Measurements from ENCODE around the gene AADACL4.

Gene AADACL4

DNA sequence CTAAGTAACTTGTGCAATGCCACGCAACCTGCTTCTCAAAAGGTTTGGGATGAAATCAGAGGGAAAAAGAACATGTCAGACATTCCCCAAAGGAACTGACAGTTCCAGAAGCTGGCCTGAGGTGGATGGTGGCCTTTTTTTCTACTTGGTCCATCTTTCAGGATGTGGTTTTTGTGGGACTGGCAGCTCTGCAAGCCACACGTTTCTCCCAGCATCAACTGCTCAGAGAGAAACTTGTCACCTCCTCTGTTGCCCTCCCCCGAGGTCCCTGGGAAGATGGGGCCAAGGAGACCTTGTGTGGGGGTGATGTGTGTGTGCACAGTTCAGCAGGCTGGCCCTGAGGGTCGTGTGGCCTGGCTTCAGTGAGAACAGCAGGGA, 23.4 kb upstream of the AADACL4 start:
- no peak overlapping the region for H3K27ac ChIP-seq (ENCODE audit: extremely low read depth, low read depth, low read length)
- peaks cover 8% of the 10 kb centered on the region for H3K4me1 ChIP-seq (ENCODE audit: control insufficient read depth, insufficient read depth, low read length)
- no peaks in the 10 kb centered on the region for H3K9me3 ChIP-seq (ENCODE audit: control insufficient read depth, insufficient read depth, low read depth, low read length)
- ChIA-PET POLR2A (interaction anchor here (5.4 to 5.7 kb wide), 2 partner anchors 25 to 142 kb away, joined by 50 to 101 read pairs; no protein-coding TSS in a partner anchor), CTCF (interaction anchor here (0.6 to 5.0 kb wide), 20 partner anchors 16 to 496 kb away, joined by 3 to 45 read pairs (median 4); no protein-coding TSS in a partner anchor)
- no peaks in the 10 kb centered on the region for H3K36me3 ChIP-seq (ENCODE audit: control insufficient read depth in 2 of 2, insufficient read depth in 1 of 2, low read length in 2 of 2)
- no peak overlapping the region for H3K4me3 ChIP-seq (ENCODE audit: low read depth, low read length)
- TF ChIP-seq, protein P1, sequence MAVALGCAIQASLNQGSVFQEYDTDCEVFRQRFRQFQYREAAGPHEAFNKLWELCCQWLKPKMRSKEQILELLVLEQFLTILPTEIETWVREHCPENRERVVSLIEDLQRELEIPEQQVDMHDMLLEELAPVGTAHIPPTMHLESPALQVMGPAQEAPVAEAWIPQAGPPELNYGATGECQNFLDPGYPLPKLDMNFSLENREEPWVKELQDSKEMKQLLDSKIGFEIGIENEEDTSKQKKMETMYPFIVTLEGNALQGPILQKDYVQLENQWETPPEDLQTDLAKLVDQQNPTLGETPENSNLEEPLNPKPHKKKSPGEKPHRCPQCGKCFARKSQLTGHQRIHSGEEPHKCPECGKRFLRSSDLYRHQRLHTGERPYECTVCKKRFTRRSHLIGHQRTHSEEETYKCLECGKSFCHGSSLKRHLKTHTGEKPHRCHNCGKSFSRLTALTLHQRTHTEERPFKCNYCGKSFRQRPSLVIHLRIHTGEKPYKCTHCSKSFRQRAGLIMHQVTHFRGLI (tag by site-specific recombination; IDR thresholded peaks at IDR 0.05): no peak
- TF ChIP-seq ZNF529 (tag by site-specific recombination; IDR thresholded peaks at IDR 0.05; ENCODE audit: insufficient replicate concordance) (no peak), ZNF311 (tag by site-specific recombination; IDR thresholded peaks at IDR 0.05; ENCODE audit: borderline replicate concordance) (no peak), ZNF561 (tag by site-specific recombination; IDR thresholded peaks at IDR 0.05; ENCODE audit: borderline replicate concordance) (no peak), ZNF530 (tag by site-specific recombination; IDR thresholded peaks at IDR 0.05; ENCODE audit: low read depth) (no peak), ZNF157 (tag by site-specific recombination; IDR thresholded peaks at IDR 0.05) (no peak), TCF7L2 (IDR thresholded peaks at IDR 0.05; ENCODE audit: borderline replicate concordance, low read depth, low read length) (no peak), ZNF510 (tag by site-specific recombination; IDR thresholded peaks at IDR 0.05; ENCODE audit: insufficient replicate concordance) (no peak), SP3 (tag by site-specific recombination; IDR thresholded peaks at IDR 0.05) (no peak), ZNF521 (tag by site-specific recombination; IDR thresholded peaks at IDR 0.05) (no peak), ZNF664 (tag by site-specific recombination; IDR thresholded peaks at IDR 0.05) (no peak), KLF7 (tag by site-specific recombination; IDR thresholded peaks at IDR 0.05; ENCODE audit: borderline replicate concordance) (no peak), ZNF239 (tag by site-specific recombination; IDR thresholded peaks at IDR 0.05) (no peak)
- TF ChIP-seq, protein P2, sequence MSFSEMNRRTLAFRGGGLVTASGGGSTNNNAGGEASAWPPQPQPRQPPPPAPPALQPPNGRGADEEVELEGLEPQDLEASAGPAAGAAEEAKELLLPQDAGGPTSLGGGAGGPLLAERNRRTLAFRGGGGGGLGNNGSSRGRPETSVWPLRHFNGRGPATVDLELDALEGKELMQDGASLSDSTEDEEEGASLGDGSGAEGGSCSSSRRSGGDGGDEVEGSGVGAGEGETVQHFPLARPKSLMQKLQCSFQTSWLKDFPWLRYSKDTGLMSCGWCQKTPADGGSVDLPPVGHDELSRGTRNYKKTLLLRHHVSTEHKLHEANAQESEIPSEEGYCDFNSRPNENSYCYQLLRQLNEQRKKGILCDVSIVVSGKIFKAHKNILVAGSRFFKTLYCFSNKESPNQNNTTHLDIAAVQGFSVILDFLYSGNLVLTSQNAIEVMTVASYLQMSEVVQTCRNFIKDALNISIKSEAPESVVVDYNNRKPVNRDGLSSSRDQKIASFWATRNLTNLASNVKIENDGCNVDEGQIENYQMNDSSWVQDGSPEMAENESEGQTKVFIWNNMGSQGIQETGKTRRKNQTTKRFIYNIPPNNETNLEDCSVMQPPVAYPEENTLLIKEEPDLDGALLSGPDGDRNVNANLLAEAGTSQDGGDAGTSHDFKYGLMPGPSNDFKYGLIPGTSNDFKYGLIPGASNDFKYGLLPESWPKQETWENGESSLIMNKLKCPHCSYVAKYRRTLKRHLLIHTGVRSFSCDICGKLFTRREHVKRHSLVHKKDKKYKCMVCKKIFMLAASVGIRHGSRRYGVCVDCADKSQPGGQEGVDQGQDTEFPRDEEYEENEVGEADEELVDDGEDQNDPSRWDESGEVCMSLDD (tag by site-specific recombination; IDR thresholded peaks at IDR 0.05): no peak
- TF ChIP-seq, protein P3, sequence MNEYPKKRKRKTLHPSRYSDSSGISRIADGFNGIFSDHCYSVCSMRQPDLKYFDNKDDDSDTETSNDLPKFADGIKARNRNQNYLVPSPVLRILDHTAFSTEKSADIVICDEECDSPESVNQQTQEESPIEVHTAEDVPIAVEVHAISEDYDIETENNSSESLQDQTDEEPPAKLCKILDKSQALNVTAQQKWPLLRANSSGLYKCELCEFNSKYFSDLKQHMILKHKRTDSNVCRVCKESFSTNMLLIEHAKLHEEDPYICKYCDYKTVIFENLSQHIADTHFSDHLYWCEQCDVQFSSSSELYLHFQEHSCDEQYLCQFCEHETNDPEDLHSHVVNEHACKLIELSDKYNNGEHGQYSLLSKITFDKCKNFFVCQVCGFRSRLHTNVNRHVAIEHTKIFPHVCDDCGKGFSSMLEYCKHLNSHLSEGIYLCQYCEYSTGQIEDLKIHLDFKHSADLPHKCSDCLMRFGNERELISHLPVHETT (tag by site-specific recombination; IDR thresholded peaks at IDR 0.05): no peak
- TF ChIP-seq, protein P4, sequence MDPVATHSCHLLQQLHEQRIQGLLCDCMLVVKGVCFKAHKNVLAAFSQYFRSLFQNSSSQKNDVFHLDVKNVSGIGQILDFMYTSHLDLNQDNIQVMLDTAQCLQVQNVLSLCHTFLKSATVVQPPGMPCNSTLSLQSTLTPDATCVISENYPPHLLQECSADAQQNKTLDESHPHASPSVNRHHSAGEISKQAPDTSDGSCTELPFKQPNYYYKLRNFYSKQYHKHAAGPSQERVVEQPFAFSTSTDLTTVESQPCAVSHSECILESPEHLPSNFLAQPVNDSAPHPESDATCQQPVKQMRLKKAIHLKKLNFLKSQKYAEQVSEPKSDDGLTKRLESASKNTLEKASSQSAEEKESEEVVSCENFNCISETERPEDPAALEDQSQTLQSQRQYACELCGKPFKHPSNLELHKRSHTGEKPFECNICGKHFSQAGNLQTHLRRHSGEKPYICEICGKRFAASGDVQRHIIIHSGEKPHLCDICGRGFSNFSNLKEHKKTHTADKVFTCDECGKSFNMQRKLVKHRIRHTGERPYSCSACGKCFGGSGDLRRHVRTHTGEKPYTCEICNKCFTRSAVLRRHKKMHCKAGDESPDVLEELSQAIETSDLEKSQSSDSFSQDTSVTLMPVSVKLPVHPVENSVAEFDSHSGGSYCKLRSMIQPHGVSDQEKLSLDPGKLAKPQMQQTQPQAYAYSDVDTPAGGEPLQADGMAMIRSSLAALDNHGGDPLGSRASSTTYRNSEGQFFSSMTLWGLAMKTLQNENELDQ (tag by site-specific recombination; IDR thresholded peaks at IDR 0.05; ENCODE audit: low read depth): no peak
- TF ChIP-seq, protein P5, sequence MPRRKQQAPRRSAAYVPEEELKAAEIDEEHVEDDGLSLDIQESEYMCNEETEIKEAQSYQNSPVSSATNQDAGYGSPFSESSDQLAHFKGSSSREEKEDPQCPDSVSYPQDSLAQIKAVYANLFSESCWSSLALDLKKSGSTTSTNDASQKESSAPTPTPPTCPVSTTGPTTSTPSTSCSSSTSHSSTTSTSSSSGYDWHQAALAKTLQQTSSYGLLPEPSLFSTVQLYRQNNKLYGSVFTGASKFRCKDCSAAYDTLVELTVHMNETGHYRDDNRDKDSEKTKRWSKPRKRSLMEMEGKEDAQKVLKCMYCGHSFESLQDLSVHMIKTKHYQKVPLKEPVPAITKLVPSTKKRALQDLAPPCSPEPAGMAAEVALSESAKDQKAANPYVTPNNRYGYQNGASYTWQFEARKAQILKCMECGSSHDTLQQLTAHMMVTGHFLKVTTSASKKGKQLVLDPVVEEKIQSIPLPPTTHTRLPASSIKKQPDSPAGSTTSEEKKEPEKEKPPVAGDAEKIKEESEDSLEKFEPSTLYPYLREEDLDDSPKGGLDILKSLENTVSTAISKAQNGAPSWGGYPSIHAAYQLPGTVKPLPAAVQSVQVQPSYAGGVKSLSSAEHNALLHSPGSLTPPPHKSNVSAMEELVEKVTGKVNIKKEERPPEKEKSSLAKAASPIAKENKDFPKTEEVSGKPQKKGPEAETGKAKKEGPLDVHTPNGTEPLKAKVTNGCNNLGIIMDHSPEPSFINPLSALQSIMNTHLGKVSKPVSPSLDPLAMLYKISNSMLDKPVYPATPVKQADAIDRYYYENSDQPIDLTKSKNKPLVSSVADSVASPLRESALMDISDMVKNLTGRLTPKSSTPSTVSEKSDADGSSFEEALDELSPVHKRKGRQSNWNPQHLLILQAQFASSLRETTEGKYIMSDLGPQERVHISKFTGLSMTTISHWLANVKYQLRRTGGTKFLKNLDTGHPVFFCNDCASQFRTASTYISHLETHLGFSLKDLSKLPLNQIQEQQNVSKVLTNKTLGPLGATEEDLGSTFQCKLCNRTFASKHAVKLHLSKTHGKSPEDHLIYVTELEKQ (tag by site-specific recombination; IDR thresholded peaks at IDR 0.05; ENCODE audit: borderline replicate concordance): no peak
- TF ChIP-seq, protein P6, sequence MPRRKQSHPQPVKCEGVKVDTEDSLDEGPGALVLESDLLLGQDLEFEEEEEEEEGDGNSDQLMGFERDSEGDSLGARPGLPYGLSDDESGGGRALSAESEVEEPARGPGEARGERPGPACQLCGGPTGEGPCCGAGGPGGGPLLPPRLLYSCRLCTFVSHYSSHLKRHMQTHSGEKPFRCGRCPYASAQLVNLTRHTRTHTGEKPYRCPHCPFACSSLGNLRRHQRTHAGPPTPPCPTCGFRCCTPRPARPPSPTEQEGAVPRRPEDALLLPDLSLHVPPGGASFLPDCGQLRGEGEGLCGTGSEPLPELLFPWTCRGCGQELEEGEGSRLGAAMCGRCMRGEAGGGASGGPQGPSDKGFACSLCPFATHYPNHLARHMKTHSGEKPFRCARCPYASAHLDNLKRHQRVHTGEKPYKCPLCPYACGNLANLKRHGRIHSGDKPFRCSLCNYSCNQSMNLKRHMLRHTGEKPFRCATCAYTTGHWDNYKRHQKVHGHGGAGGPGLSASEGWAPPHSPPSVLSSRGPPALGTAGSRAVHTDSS (tag by site-specific recombination; IDR thresholded peaks at IDR 0.05): no peak
